DMS53 (cell line): Measurements from ENCODE around the gene NKX2-4.
"Not testable (repeated sequence)": the region's sequence is repeated elsewhere in the genome, so short reads cannot be mapped to it uniquely, and the experiment has no call there.

Experiments
- DNase-seq: peaks from one replicate; lab custom pipeline; 2025; lab: John Stamatoyannopoulos, UW

The NKX2-4 gene

GRCh38 chr20:21393816-21394519 is 3.4 kb downstream of the NKX2-4 start:
- DNase-seq, result no peak

DNA sequence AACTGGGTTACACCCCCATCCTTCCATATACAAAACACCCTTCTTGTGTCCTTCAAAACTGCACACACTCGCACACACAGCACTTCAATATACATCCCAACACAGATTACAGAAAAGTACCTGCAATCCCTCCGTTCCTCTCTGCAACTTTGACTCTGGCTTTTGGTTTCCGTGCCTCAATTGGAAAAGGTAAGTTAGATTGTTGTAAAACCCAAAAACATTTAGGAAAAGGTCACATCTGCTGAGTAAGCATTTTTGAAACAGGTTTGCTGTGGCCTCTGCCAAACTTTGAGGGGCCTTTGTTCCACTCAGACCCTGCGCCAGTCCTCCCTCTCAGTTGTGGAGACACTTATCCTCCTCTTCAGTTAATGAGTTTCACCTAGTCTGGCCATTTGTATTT is 4.2 kb downstream of the NKX2-4 start:
- no peak for DNase-seq

DNA sequence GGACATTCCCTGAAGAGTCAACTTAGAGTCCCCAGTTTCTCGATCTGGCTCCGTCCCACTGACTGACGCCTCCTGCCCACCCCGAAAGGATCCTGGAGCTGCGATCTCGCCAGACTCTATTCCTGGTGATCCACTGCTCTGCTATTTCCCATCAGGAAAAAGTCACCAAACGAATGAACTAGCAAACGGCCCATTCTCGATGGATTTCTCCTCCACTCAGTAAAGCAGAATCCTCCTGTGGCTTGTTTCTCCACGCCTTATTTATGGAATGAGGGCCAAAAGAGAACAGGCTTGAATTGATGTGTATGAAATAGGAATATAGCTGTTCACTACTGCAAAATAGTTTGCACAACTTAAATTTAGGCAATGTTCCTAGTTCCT is 5.4 kb downstream of the NKX2-4 start:
- DNase-seq, result no peak

DNA sequence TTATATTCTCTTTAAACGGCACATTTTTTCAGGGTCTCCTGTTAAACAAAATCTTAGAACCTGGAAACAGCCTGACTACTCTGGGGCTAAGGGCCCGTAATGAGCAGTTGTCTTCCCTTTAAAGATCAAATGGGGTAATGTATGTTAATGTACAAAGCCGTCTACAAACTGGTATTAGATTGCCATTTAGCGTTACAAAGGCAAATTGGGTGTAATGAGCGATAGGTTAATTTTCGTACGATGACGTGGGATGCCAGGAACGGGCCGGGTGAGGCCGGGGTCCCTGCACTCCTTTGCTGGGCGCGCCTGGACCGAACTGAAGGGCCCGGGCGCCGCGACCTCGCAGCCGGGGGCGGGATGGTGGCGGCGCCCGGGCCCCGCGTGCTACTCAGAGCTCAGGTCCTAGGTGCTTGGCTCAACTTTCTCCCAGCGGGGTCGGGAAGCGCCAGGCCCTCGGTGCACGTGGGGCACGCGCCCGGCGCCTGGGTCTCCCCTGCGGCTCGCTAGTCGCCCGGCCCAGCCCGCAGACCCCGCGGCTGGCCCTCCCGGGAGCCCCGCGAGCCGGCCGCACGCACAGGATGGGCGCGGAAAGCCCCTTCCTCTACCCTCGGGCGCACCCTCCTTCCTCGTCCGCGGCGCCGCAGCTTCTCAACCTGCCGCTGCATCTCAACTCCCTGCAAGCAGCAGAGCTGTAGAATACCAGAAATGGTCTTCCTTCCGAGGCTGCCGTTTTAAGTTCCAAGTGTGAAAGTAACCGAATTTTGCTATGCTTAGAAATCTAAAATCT is 5.9 kb downstream of the NKX2-4 start:
- no peak for DNase-seq

DNA sequence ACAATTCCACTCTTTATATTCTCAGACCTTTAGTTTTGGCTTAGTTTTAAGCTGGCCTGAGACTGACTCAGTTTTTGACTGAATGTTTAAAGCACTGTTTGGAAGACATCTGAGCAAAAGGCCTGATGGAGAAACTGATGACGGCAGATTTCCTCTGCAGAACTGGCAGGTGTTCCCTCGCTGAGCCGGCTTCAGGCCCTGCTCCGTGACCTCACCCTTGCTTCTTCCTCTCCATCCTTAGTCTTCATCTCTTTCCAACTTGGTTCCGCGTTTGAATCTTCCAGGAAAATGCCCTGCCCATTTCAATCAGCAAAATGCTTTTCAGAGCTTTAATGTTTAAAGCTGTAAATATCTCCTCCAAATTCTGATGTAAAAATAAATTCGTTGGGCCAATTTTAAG is 6.6 kb downstream of the NKX2-4 start:
- DNase-seq, result no peak

GRCh38 chr20:21389368-21389767 is 8.0 kb downstream of the NKX2-4 start:
- DNase-seq, result no peak

DNA sequence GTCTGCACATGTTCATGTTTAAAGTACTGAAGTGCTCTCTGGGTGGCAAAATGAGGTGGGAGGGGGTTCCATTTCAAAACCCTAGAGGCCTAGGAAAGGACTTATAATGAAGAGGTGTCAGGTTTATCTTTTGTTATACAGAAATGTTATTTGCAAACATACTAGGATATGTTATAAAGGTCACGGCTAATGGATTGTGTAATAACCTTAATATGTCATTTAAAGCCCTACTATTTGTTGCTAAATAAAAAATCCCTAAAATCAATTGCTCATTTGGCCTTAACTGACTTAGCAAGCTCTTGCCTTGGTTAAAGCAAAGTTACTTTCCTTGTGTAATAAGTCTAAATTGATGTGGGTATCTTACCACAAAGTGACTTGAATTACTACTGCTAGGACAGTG is 8.8 kb downstream of the NKX2-4 start:
- no peak for DNase-seq

GRCh38 chr20:21387528-21387927 is 9.8 kb downstream of the NKX2-4 start:
- DNase-seq, result no peak

DNA sequence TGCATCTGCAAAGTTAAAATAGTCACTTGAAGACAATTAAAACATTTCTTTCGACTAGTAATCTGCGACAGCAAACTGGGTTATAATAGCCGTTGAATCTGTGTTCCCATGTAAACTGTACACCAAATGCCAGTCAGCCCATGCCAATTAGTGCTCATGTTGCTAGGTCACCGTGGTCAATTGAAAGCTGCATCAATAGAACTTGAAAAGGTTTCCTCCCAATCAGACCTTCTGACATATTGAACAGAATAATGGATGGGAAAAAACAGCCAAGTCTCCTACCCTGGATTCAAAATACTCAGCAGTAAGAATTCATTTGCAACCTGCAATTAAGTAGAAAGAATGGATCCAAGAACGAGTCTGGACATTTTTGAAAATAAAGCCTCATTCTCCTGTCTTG is 11.2 kb downstream of the NKX2-4 start:
- DNase-seq, result no peak

GRCh38 chr20:21384308-21384892 is 12.9 kb downstream of the NKX2-4 start:
- DNase-seq, result no peak

GRCh38 chr20:21381619-21382018 is 15.7 kb downstream of the NKX2-4 start:
- no peak for DNase-seq

GRCh38 chr20:21380711-21381110 is 16.6 kb downstream of the NKX2-4 start:
- no peak for DNase-seq

DNA sequence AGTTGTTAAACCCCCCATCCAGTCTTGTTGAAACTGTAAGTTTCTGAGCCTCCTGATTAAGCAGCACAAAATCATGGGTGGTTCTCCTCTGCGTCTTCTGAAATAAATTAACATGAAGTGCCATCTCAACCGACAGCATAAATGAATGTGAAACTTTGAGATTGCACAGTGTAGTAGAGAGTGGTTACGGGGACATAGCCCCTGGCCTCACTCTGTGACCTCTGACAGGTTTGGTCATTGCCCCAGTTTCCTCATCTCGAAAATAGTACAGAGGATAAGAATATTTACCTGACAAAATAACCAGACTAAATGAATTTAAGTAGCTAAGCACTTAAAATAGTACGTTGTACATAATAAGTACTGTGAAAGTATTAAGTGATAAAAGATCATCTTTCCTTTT is 19.1 kb downstream of the NKX2-4 start:
- DNase-seq, result no peak

GRCh38 chr20:21377701-21378100 is 19.6 kb downstream of the NKX2-4 start:
- no peak for DNase-seq

GRCh38 chr20:21376626-21377025 is 20.7 kb downstream of the NKX2-4 start:
- DNase-seq, result no peak

GRCh38 chr20:21373436-21373835 is 23.9 kb downstream of the NKX2-4 start:
- DNase-seq, result peak; percentile 15

GRCh38 chr20:21372016-21372415 is 25.3 kb downstream of the NKX2-4 start:
- no peak for DNase-seq

DNA sequence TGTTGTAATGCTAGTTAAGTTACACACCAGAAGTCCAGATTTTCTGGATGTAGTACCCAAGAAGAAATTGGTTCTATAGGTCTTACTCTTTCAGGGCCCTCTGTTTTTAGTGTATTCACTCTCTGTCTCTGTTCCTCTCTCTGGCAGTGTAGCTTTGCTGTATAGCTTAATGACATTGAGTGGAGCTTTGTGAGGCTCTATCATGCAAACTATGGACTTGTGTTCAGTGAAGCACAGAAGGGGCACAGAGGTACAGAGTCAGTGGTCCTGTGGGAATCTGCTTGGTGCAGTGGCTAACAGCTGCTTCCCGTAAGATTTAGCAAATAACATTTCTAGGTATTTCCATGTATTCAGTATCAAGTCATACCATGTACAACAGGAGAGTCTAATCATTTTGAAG is 26.1 kb downstream of the NKX2-4 start:
- DNase-seq, result no peak

- no peak for DNase-seq
These were observed 28.5 kb downstream of the NKX2-4 start for GRCh38 chr20:21368791-21369190.

DNA sequence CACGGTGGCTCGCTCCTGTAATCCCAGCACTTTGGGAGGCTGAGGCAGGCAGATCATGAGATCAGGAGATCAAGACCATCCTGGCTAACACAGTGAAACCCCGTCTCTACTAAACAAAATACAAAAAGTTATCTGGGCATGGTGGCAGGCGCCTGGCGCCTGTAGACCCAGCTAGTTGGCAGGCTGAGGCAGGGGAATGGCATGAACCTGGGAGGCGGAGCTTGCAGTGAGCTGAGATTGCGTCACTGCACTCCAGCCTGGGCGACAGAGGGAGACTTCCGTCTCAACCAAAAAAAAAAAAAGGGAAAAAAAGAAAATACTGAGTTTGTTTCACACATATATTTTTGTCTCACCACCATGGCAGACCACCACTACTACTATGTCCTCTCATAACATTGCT is 31.1 kb downstream of the NKX2-4 start:
- not testable (repeated sequence) for DNase-seq

DNA sequence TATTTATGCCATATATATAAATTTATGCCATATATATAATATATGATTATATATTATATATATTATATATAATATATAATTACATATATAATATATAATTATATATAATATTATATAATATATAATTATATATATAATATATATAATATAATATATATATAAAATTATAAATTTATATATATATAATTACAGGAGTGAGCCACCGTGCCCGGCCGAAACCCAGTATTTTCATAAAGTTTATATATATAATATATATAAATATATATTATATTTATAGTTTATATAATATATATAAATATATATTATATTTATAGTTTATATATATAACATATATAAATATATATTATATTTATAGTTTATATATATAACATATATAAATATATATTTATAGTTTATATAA is 31.6 kb downstream of the NKX2-4 start:
- no peak for DNase-seq

DNA sequence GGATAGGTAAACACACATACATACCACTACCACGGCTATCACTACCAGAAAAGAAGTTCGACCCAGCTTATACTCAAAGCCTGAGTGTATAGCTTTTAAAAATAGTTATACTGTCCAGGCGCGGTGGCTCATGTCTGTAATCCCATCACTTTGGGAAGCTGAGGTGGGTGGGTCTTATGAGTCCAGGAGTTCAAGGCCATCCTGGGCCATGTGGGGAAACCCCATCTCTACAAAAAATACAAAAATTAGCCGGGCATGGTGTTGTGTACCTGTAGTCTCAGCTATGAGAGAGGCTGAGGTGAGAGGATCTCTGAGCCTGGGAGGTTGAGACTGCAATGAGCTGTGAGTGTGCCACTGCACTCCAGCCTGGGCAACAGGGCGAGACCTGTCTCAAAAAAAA is 32.9 kb downstream of the NKX2-4 start:
- DNase-seq, result no peak

DNA sequence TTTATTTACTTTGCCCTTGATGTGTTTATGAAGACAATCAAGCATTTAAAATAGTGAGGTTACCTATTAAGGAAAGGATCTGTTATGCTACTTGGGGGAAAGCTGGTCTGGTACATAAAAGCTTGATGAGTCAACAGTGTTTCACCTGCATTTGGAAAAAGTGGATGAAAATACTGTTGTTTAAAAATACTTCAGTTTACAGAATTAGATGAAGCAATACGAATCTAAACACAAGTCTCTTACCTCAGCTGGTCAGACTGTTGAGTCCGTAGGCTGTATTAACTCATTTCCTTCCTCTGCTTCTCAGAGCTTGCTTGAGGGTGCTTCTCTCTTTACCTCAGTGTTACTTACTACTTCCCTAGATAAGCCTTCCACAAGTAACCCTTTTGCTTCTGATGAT is 36.1 kb downstream of the NKX2-4 start:
- DNase-seq, result peak; percentile 10
